GM21367 (cell line): Measurements from ENCODE around the gene ACAT2.
"Not testable (repeated sequence)": the region's sequence is repeated elsewhere in the genome, so short reads cannot be mapped to it uniquely, and the experiment has no call there.

ENCODE experiments used
- ATAC-seq: cut with Tn5 transposase; IDR thresholded peaks from one replicate; pipeline ENCODE4 v1.9.1; 2021; ENCODE audit not compliant: unreplicated experiment

The ACAT2 gene

GRCh38 chr6:159729598-159730331 is 32.1 kb upstream of the ACAT2 start:
- ATAC-seq, result peak; percentile 23

GRCh38 chr6:159730332-159730676 is 31.5 kb upstream of the ACAT2 start:
- no peak for ATAC-seq

GRCh38 chr6:159732550-159732949 is 29.3 kb upstream of the ACAT2 start:
- not testable (repeated sequence) for ATAC-seq

GRCh38 chr6:159733395-159733794 is 28.4 kb upstream of the ACAT2 start:
- not testable (repeated sequence) for ATAC-seq

- no peak for ATAC-seq
Observed at GRCh38 chr6:159736908-159737307, 24.9 kb upstream of the ACAT2 start.

GRCh38 chr6:159739341-159739740 is 22.5 kb upstream of the ACAT2 start:
- no peak for ATAC-seq

- no peak for ATAC-seq
Observed at GRCh38 chr6:159742165-159742564, 19.7 kb upstream of the ACAT2 start.

- no peak for ATAC-seq
Observed at GRCh38 chr6:159745081-159745480, 16.8 kb upstream of the ACAT2 start.

- ATAC-seq, result no peak
Observed at GRCh38 chr6:159746759-159747158, 15.1 kb upstream of the ACAT2 start.

GRCh38 chr6:159748127-159748526 is 13.7 kb upstream of the ACAT2 start:
- ATAC-seq, result not testable (repeated sequence)

- ATAC-seq, result no peak
Observed at GRCh38 chr6:159751448-159751847, 10.4 kb upstream of the ACAT2 start.

GRCh38 chr6:159753081-159753872 is 8.6 kb upstream of the ACAT2 start:
- ATAC-seq, result no peak

- ATAC-seq, result no peak
Observed at GRCh38 chr6:159754401-159754800, 7.4 kb upstream of the ACAT2 start.

GRCh38 chr6:159754959-159755914 is 6.6 kb upstream of the ACAT2 start:
- ATAC-seq, result no peak

GRCh38 chr6:159756508-159756907 is 5.3 kb upstream of the ACAT2 start:
- ATAC-seq, result no peak

GRCh38 chr6:159758031-159759001 is 3.5 kb upstream of the ACAT2 start:
- no peak for ATAC-seq

- ATAC-seq, result no peak
Observed at GRCh38 chr6:159759645-159760044, 2.2 kb upstream of the ACAT2 start.

GRCh38 chr6:159760602-159761057 is 1.2 kb upstream of the ACAT2 start:
- no peak for ATAC-seq

- peak; percentile 0 for ATAC-seq
Observed at GRCh38 chr6:159761129-159761872, 544 bp upstream of the ACAT2 start.
